Aorta (tissue), 4 donors: Measurements from ENCODE around the gene PRKCE. TPM values are rescaled to one million over a fixed set of nuclear protein-coding genes. Genes with fewer than 3 reads are reported as not detected.

Experiments used
- polyA plus RNA-seq, 2 donors: library from polyadenylated mRNA; stranded (reverse); fragments of 200-250 nt; gene quantifications; one replicate each; pipeline ENCODE4 v1.2.3, GENCODE V29; 2013
- total RNA-seq, 2 donors: library from RNA; stranded (reverse); fragmentation: NEBNext Ultra II Directional; extraction: Animal tissue kit (Norgen Biotek cat#: 25700); gene quantifications; one replicate each; pipeline ENCODE4 v1.2.1, GENCODE V29; 2021
- donor health status: healthy with polysubstance abuse.
- donor health status: Bipolar disorder and iron deficiency.
- donor health status: DM: no; HTN: no; CAD: no.
- donor health status: DM: yes; HTN: yes; CAD: no.

Gene PRKCE
- total and polyA plus RNA-seq, 4 donors = 1.5 to 23.8 (median 11.2) TPM

Other genes starting within 250 kb of the PRKCE start
- 10 to 100 TPM; 14.5 to 21.2 TPM for gene SRBD1, start 40.4 kb upstream of the PRKCE start, total RNA-seq
- gene SRBD1, start 40.4 kb upstream of the PRKCE start, polyA plus RNA-seq = 1 to 10 TPM; 5.4 to 6.6 TPM